Measurements from ENCODE around the gene CCDC192.

CCDC192 gene

GRCh38 chr5:127893232-127893631, 190.0 kb downstream of the CCDC192 start:
- no peak overlapping the region for H3K4me3 ChIP-seq (ENCODE audit: low read depth, low read length)
- no peak overlapping the region for H3K27ac ChIP-seq
- TF ChIP-seq, protein P1, sequence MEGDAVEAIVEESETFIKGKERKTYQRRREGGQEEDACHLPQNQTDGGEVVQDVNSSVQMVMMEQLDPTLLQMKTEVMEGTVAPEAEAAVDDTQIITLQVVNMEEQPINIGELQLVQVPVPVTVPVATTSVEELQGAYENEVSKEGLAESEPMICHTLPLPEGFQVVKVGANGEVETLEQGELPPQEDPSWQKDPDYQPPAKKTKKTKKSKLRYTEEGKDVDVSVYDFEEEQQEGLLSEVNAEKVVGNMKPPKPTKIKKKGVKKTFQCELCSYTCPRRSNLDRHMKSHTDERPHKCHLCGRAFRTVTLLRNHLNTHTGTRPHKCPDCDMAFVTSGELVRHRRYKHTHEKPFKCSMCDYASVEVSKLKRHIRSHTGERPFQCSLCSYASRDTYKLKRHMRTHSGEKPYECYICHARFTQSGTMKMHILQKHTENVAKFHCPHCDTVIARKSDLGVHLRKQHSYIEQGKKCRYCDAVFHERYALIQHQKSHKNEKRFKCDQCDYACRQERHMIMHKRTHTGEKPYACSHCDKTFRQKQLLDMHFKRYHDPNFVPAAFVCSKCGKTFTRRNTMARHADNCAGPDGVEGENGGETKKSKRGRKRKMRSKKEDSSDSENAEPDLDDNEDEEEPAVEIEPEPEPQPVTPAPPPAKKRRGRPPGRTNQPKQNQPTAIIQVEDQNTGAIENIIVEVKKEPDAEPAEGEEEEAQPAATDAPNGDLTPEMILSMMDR (IDR thresholded peaks at IDR 0.05; ENCODE audit: low read depth, low read length): no peak
- no peaks in the 10 kb centered on the region for H3K9me3 ChIP-seq (ENCODE audit: severe bottlenecking)
- no peak for DNase-seq
- no peaks in the 10 kb centered on the region for H3K27me3 ChIP-seq (ENCODE audit: insufficient read depth, low read depth, severe bottlenecking)
- no peaks in the 10 kb centered on the region for H3K36me3 ChIP-seq

DNA sequence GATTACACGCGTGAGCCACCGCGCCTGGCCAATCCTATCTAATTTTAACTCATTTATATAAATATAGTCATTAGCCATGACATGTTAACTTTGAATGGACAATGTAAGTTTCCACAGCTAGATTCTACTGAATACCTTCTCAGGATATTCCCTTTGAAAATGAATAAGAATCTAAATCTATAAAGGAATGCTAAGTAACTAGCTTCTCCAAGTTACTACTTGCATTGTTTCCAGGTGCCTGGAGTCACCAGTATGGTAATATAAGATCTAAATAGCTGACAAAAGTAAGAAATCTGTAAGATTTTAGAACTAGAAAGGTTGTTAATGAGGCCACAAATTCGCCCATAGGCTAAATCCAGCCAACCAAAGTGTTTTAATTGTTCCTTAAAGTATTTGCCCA, 191.3 kb downstream of the CCDC192 start:
- no peaks in the 10 kb centered on the region for H3K36me3 ChIP-seq
- no peak overlapping the region for H3K4me3 ChIP-seq (ENCODE audit: low read depth, low read length)
- TF ChIP-seq, protein P1 (IDR thresholded peaks at IDR 0.05; ENCODE audit: low read depth, low read length): no peak
- DNase-seq: no peak
- no peak overlapping the region for H3K27ac ChIP-seq
- no peaks in the 10 kb centered on the region for H3K9me3 ChIP-seq (ENCODE audit: severe bottlenecking)
- no peaks in the 10 kb centered on the region for H3K27me3 ChIP-seq (ENCODE audit: insufficient read depth, low read depth, severe bottlenecking)

- no peaks in the 10 kb centered on the region for H3K9me3 ChIP-seq (ENCODE audit: severe bottlenecking)
- TF ChIP-seq, protein P1 (IDR thresholded peaks at IDR 0.05; ENCODE audit: low read depth, low read length): no peak
- H3K27me3 ChIP-seq (ENCODE audit: insufficient read depth, low read depth, severe bottlenecking): no peaks in the 10 kb centered on the region
- no peak for DNase-seq
- H3K4me3 ChIP-seq (ENCODE audit: low read depth, low read length): no peak overlapping the region
- no peak overlapping the region for H3K27ac ChIP-seq
- no peaks in the 10 kb centered on the region for H3K36me3 ChIP-seq
Measured at GRCh38 chr5:127898551-127899213, 195.5 kb downstream of the CCDC192 start.

DNA sequence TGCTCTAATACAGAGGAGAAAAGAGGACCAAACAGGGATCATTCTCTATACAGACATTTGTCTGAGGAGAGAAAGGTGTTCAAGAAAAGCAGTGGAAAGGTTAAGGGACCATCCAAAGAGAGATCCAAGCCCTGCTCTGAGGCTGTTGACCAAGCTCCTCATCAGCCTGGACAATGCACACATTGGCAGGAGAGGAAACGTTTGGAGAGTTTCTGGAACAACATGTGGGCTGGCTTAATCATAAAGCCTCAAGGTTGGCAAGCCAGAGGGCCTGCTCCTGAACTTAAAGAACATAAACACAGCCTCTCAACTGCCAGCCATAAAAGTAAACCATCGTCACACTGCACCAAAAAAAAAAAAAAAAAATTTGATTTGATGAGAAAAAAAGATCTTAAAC, 196.0 kb downstream of the CCDC192 start:
- TF ChIP-seq, protein P1 (IDR thresholded peaks at IDR 0.05; ENCODE audit: low read depth, low read length): no peak
- no peak overlapping the region for H3K27ac ChIP-seq
- no peak for DNase-seq

GRCh38 chr5:127906562-127907204, 203.5 kb downstream of the CCDC192 start:
- no peaks in the 10 kb centered on the region for H3K9me3 ChIP-seq (ENCODE audit: severe bottlenecking)

More for the DNA sequence above, 196.0 kb downstream of the CCDC192 start:
- Histone ChIP-seq H3K4me3 (ENCODE audit: low read depth, low read length) (no peak overlapping the region), H3K36me3 (no peaks in the 10 kb centered on the region), H3K27me3 (ENCODE audit: insufficient read depth, low read depth, severe bottlenecking) (no peaks in the 10 kb centered on the region), H3K9me3 (ENCODE audit: severe bottlenecking) (no peaks in the 10 kb centered on the region)

More at GRCh38 chr5:127906562-127907204, 203.5 kb downstream of the CCDC192 start:
- no peaks in the 10 kb centered on the region for H3K36me3 ChIP-seq
- H3K4me3 ChIP-seq (ENCODE audit: low read depth, low read length): no peak overlapping the region
- TF ChIP-seq, protein P1 (IDR thresholded peaks at IDR 0.05; ENCODE audit: low read depth, low read length): no peak
- no peak overlapping the region for H3K27ac ChIP-seq
- DNase-seq: no peak
- H3K27me3 ChIP-seq (ENCODE audit: insufficient read depth, low read depth, severe bottlenecking): no peaks in the 10 kb centered on the region

Data from WERI-Rb-1 (cell line).